B cell (primary cell): ENCODE results near the gene GREM1. TPM values are rescaled to one million over a fixed set of nuclear protein-coding genes. Genes with fewer than 3 reads are reported as not detected.
A peak's percentile ranks its signal among the peaks of the same experiment; 100 is the strongest.

ENCODE experiments used
- ATAC-seq: fragments of 200-7000 bp; cut with Tn5 transposase; one replicate; pipeline ENCODE4 v1.10.0; 2021; ENCODE audit warnings: low read depth, mild to moderate bottlenecking, moderate number of reproducible peaks, moderate library complexity
- CTCF ChIA-PET: fragments of 350-600 bp; sonication (Branson Sonifier 250); formaldehyde crosslinking; loops from one replicate; lab custom pipeline; 2021; ENCODE audit warnings: antibody characterized with exemption, inconsistent platforms; lab: Charles Lee
- POLR2A ChIA-PET: fragments of 350-600 bp; sonication (Branson Sonifier 250); formaldehyde crosslinking; loops from one replicate; lab custom pipeline; 2021; ENCODE audit warnings: antibody characterized with exemption; lab: Charles Lee
- DNase-seq: peaks from one replicate; pipeline ENCODE4 v3.0.0; 2013
- H2AFZ ChIP-seq: 2 replicates; pipeline ENCODE4 v1.6.1; 2012; ENCODE audit warnings: mild to moderate bottlenecking, low read depth, low read length; ENCODE audit not compliant: insufficient read depth, poor library complexity, severe bottlenecking
- H3K27ac ChIP-seq, 2 donors: 1 replicate in 1 of 2; 2 replicates in 1 of 2; pipeline ENCODE4 v1.5.1; 2012 to 2013; ENCODE audit warnings: low read length in 2 of 2, mild to moderate bottlenecking in 2 of 2, moderate library complexity in 1 of 2
- H3K27me3 ChIP-seq, 4 experiments: fragments of 200-600 bp in 1 of 4; sonication (generic) in 1 of 4; replicated peaks in 1 of 4; 1 replicate in 2 of 4; 2 replicates in 2 of 4; pipeline versions ENCODE4 v1.6.1 to v1.7.0; 2013 to 2016; ENCODE audit warnings: low read length in 3 of 4, mild to moderate bottlenecking in 2 of 4, mixed read lengths in 1 of 4, moderate library complexity in 1 of 4; ENCODE audit not compliant: insufficient read depth in 4 of 4, control insufficient read depth in 3 of 4; ENCODE audit errors: control extremely low read depth in 1 of 4
- H3K36me3 ChIP-seq, 2 experiments: replicated peaks in 1 of 2; 1 replicate in 1 of 2; 2 replicates in 1 of 2; pipeline versions ENCODE4 v1.6.1 to v1.7.1; 2013; ENCODE audit warnings: low read length in 1 of 2; ENCODE audit not compliant: insufficient read depth in 2 of 2, control insufficient read depth in 1 of 2; ENCODE audit errors: control extremely low read depth in 1 of 2, extremely low read depth in 1 of 2
- H3K4me1 ChIP-seq, 2 donors: fragments of 200-600 bp in 1 of 2; sonication (generic) in 1 of 2; 1 replicate in 1 of 2; 2 replicates in 1 of 2; pipeline versions ENCODE4 v1.5.1 to v1.6.1; 2013 to 2017; ENCODE audit warnings: low read length in 2 of 2; ENCODE audit not compliant: control insufficient read depth in 2 of 2, insufficient read depth in 2 of 2
- H3K4me2 ChIP-seq: replicated peaks from 2 replicates; pipeline ENCODE3; 2012; ENCODE audit warnings: mild to moderate bottlenecking, low read depth, low read length; ENCODE audit not compliant: poor library complexity, severe bottlenecking
- H3K4me3 ChIP-seq, 5 experiments: fragments of 200-600 bp in 1 of 5; sonication (generic) in 1 of 5; 1 replicate in 3 of 5; 2 replicates in 2 of 5; pipeline versions ENCODE4 v1.5.1 to v1.7.0; 2011 to 2016; ENCODE audit warnings: low read length in 4 of 5, mild to moderate bottlenecking in 4 of 5, low read depth in 2 of 5, control low read depth in 1 of 5, moderate library complexity in 1 of 5; ENCODE audit not compliant: insufficient read depth in 1 of 5; ENCODE audit errors: control extremely low read depth in 1 of 5, extremely low read depth in 1 of 5
- H3K79me2 ChIP-seq: fragments of 200-600 bp; sonication (generic); one replicate; pipeline ENCODE4 v1.6.0; 2016; ENCODE audit warnings: low read length; ENCODE audit not compliant: control insufficient read depth, insufficient read depth
- H3K9ac ChIP-seq: fragments of 200-600 bp; sonication (generic); 2 replicates; pipeline ENCODE4 v1.6.1; 2017; ENCODE audit warnings: mild to moderate bottlenecking, low read length, moderate library complexity
- H3K9me3 ChIP-seq, 3 donors: one replicate each; pipeline versions ENCODE4 v1.6.1 to v1.7.1; 2013; ENCODE audit warnings: low read length in 2 of 3; ENCODE audit not compliant: control insufficient read depth in 2 of 3, insufficient read depth in 1 of 3; ENCODE audit errors: control extremely low read depth in 1 of 3
- H4K20me1 ChIP-seq: 2 replicates; pipeline ENCODE4 v1.6.0; 2012; ENCODE audit warnings: mild to moderate bottlenecking, low read length; ENCODE audit not compliant: insufficient read depth, control insufficient read depth, poor library complexity, severe bottlenecking
- H3K27ac Mint-ChIP-seq: one replicate; pipeline ENCODE4 v1.8.0; 2021; ENCODE audit warnings: mixed read lengths
- H3K27me3 Mint-ChIP-seq: one replicate; pipeline ENCODE4 v1.8.0; 2021; ENCODE audit warnings: mixed read lengths
- H3K4me1 Mint-ChIP-seq: one replicate; pipeline ENCODE4 v1.8.0; 2021; ENCODE audit warnings: mixed read lengths
- H3K4me3 Mint-ChIP-seq: one replicate; pipeline ENCODE4 v1.8.0; 2021; ENCODE audit warnings: mixed read lengths
- H3K9me3 Mint-ChIP-seq: one replicate; pipeline ENCODE4 v1.8.0; 2022; ENCODE audit warnings: mixed read lengths; ENCODE audit not compliant: insufficient read depth
- CTCF ChIP-seq: fragments of 200-600 bp; IDR thresholded peaks from one replicate; pipeline ENCODE4 v1.8.0; 2022; ENCODE audit warnings: antibody characterized with exemption, mild to moderate bottlenecking
- EZH2 ChIP-seq: IDR thresholded peaks from 2 replicates; pipeline ENCODE4 v1.6.1; 2012; ENCODE audit warnings: borderline replicate concordance, low read depth, mild to moderate bottlenecking, moderate library complexity, low read length; ENCODE audit not compliant: insufficient read depth, poor library complexity, severe bottlenecking
- WGBS: methylation state at CpG from one replicate; pipeline ENCODE4 v1.1.5; 2013; ENCODE audit warnings: missing lambda C conversion rate; ENCODE audit not compliant: insufficient coverage; 5-methylcytosine and 5-hydroxymethylcytosine counted together
- intact Hi-C: fragments of 100-400 bp; cut with micrococcal nuclease; formaldehyde crosslinking; loops from one replicate; pipeline ENCODE4 v1.10.0; 2022
- polyA plus RNA-seq: library from polyadenylated mRNA; depleted of rRNA; stranded (reverse); fragments of >200 nt; gene quantifications from 2 replicates; pipeline ENCODE4 v1.2.3, GENCODE V29; 2012
- total RNA-seq, 2 donors: library from RNA; stranded (reverse); fragments of 120-200 nt in 1 of 2; gene quantifications; 1 replicate in 1 of 2; 2 replicates in 1 of 2; pipeline versions ENCODE4 v1.2.3 to v1.2.4, GENCODE V29; 2013 to 2022

The GREM1 gene
- total and polyA plus RNA-seq, 2 donors (not counting 1 experiment from before 2014, with no cell fraction given), result not detected

DNA sequence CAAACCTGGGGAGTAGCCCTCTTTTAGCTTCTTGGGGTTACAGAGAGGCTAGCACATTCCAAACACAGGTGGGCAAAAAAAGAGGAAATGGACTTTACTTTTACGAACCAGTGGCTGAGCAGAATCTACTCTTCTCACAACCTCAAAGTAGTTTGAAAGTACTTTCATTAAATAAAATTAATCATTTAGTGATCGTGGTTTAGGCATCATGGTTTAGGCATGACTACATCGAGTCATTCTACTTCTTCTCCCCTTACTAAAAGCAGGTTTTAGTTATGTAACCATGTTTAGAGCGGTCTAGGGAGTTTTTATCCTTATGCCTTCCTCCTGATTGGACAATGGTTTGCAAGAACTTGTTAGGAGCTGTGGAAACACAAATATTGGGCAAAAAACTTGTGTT is 2.5 kb upstream of the GREM1 start:
- H3K4me1 ChIP-seq, result peaks cover 31 to 32% of the 10 kb centered on the region in 2 donors
- H3K4me2 ChIP-seq, result no peak overlapping the region
- DNase-seq (peak; percentile 7), ATAC-seq (no peak)
- Mint-ChIP-seq H3K4me1 (peaks cover 34% of the 10 kb centered on the region), H3K9me3 (no peaks in the 10 kb centered on the region), H3K4me3 (no peak overlapping the region), H3K27ac (no peak overlapping the region), H3K27me3 (peaks cover 58% of the 10 kb centered on the region)
- peaks cover 0 to 58% (median 40%) of the 10 kb centered on the region in 4 experiments for H3K27me3 ChIP-seq
- no peak overlapping the region for H3K9ac ChIP-seq
- no peaks in the 10 kb centered on the region for H3K36me3 ChIP-seq
- H4K20me1 ChIP-seq, result no peaks in the 10 kb centered on the region
- H3K4me3 ChIP-seq, result no peak overlapping the region
- TF ChIP-seq EZH2, result no peak
- TF ChIP-seq CTCF, result no peak
- no peak overlapping the region for H3K27ac ChIP-seq
- H3K9me3 ChIP-seq, result peaks cover 0 to 16% (median 0%) of the 10 kb centered on the region in 3 donors
- intact Hi-C loops, result no loop called here
- no peak overlapping the region for H2AFZ ChIP-seq
- H3K79me2 ChIP-seq, result no peaks in the 10 kb centered on the region
- WGBS, result no CpG with 5 or more reads among the region's 4 CpGs
- POLR2A ChIA-PET, result no interaction called here
- CTCF ChIA-PET, result interaction anchor here (1.7 kb wide), 1 partner anchor 52 kb away, joined by 5 read pairs; no protein-coding TSS in a partner anchor

DNA sequence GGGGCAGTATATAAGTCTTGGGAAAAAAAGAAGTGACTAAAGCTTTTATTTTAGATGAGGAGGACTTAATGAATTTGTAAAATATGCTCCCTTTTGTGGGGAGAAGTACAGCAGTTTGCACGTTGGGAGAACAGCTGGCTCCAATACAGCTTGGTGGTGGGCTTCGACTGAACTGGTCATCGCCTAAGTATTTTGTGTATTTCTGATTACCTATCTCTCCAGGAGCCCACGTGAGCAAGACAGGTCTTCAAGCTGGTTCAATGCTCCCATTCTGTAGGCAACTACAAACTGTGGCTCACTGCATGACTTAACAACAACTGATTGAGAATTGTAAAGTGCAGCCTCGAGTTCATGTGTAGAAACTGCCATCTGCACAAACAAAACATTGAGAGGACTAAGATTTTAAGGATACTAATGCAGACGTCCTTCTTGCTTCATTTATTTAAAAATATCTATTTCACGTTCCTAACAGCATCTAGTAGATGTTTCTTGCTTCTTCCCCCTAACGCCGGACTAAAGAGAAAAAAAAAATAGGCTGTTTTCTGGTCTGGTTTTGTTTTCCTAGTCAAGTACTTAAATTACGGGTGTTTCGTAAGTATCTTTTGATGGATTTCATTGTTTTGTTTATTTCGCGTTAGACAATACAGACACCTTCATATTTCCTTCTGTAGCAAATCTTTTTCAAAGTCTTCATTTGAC is 1.4 kb upstream of the GREM1 start:
- Mint-ChIP-seq H3K4me3 (peak overlapping the region; percentile 77), H3K27ac (no peak overlapping the region), H3K4me1 (peaks cover 34% of the 10 kb centered on the region), H3K27me3 (peaks cover 59% of the 10 kb centered on the region), H3K9me3 (no peaks in the 10 kb centered on the region)
- H2AFZ ChIP-seq, result peak overlapping the region; percentile 12
- H3K4me1 ChIP-seq, result peaks cover 31 to 32% of the 10 kb centered on the region in 2 donors
- H3K27ac ChIP-seq, result no peak overlapping the region
- H3K27me3 ChIP-seq, result peaks cover 0 to 58% (median 40%) of the 10 kb centered on the region in 4 experiments
- no peaks in the 10 kb centered on the region for H3K79me2 ChIP-seq
- ATAC-seq, result no peak
- intact Hi-C loops, result no loop called here
- H3K36me3 ChIP-seq, result no peaks in the 10 kb centered on the region
- CTCF ChIA-PET, result interaction anchor here (1.7 kb wide), 1 partner anchor 53 kb away, joined by 5 read pairs; no protein-coding TSS in a partner anchor
- DNase-seq, result no peak
- WGBS, result 20% methylated on average over 2 of the region's 13 CpGs
- peaks cover 0 to 16% (median 0%) of the 10 kb centered on the region in 3 donors for H3K9me3 ChIP-seq
- POLR2A ChIA-PET, result no interaction called here
- H4K20me1 ChIP-seq, result no peaks in the 10 kb centered on the region
- peak overlapping the region; percentile 35 for H3K9ac ChIP-seq
- H3K4me2 ChIP-seq, result peak overlapping the region; percentile 65
- peak overlapping the region in 1 of 5 experiments; percentile 52 for H3K4me3 ChIP-seq
- TF ChIP-seq CTCF (no peak), EZH2 (no peak)
